Kidney (tissue), 14 donors: Measurements from ENCODE around the gene TRERF1. TPM values are rescaled to one million over a fixed set of nuclear protein-coding genes. Genes with fewer than 3 reads are reported as not detected.

ENCODE experiments used
- DNase-seq, 5 donors: peaks; one replicate each; pipeline ENCODE4 v3.0.0-alpha.2; 2013 to 2020
- FAIRE-seq: peaks from 2 replicates; lab custom pipeline; 2012; peaks lifted over from hg19 to GRCh38; lab: Jason Lieb, UNC
- H3K27ac ChIP-seq, 2 donors: one replicate each; pipeline ENCODE4 v1.7.0; 2013; ENCODE audit warnings: low read depth in 2 of 2, low read length in 2 of 2, inconsistent platforms in 1 of 2
- H3K27me3 ChIP-seq: one replicate; pipeline ENCODE4 v1.7.1; 2013; ENCODE audit warnings: low read length, inconsistent platforms; ENCODE audit not compliant: control insufficient read depth, insufficient read depth
- H3K36me3 ChIP-seq, 3 donors: one replicate each; pipeline versions ENCODE4 v1.7.0 to v1.7.1; 2013; ENCODE audit warnings: low read length in 3 of 3, control low read depth in 1 of 3, inconsistent platforms in 1 of 3; ENCODE audit not compliant: insufficient read depth in 3 of 3, control insufficient read depth in 2 of 3
- H3K4me1 ChIP-seq, 3 donors: one replicate each; pipeline versions ENCODE4 v1.7.0 to v1.7.1; 2013; ENCODE audit warnings: low read length in 3 of 3, inconsistent platforms in 1 of 3, low read depth in 1 of 3; ENCODE audit not compliant: control insufficient read depth in 2 of 3, insufficient read depth in 2 of 3
- H3K4me3 ChIP-seq, 3 donors: one replicate each; pipeline versions ENCODE4 v1.7.0 to v1.8.1; 2013; ENCODE audit warnings: low read length in 3 of 3, control low read depth in 1 of 3, inconsistent platforms in 1 of 3
- H3K9ac ChIP-seq, 3 donors: one replicate each; pipeline versions ENCODE4 v1.7.0 to v1.7.1; 2013; ENCODE audit warnings: low read length in 3 of 3, control low read depth in 1 of 3, inconsistent platforms in 1 of 3
- H3K9me3 ChIP-seq, 3 donors: one replicate each; pipeline versions ENCODE4 v1.7.0 to v1.7.1; 2013; ENCODE audit warnings: low read length in 3 of 3, control low read depth in 1 of 3, inconsistent platforms in 1 of 3; ENCODE audit not compliant: control insufficient read depth in 2 of 3, insufficient read depth in 1 of 3
- CTCF ChIP-seq: IDR thresholded peaks from 3 replicates; pipeline ENCODE4 v1.5.1; 2012; ENCODE audit warnings: mild to moderate bottlenecking, moderate library complexity, borderline replicate concordance; ENCODE audit not compliant: insufficient read depth; ENCODE audit errors: extremely low read depth
- intact Hi-C: fragments of 100-400 bp; cut with DNase I; formaldehyde crosslinking; loops from one replicate; pipeline ENCODE4 v1.11.1; 2022
- polyA plus RNA-seq: library from polyadenylated mRNA; stranded (reverse); fragments of 350-450 nt; fragmentation: Illumina TruSeq; extraction: RNeasy Lipid Tissue Mini Kit (QIAGEN cat#74804); gene quantifications from one replicate; pipeline ENCODE4 v1.2.3, GENCODE V29; 2014; ENCODE audit warnings: low read depth, low replicate concordance; ENCODE audit not compliant: insufficient read depth
- total RNA-seq: library from RNA; stranded (reverse); fragmentation: NEBNext Ultra II Directional; extraction: Animal tissue kit (Norgen Biotek cat#: 25700); gene quantifications from one replicate; pipeline ENCODE4 v1.2.1, GENCODE V29; 2021
- donor health status: control.
- donor health status: control.
- donor health status: control.
- donor health status: control.
- donor health status: control.
- donor health status: DM: yes; HTN: yes; CAD: no.
- donor health status: Normal renal cell carcinoma (clear cell type).

The TRERF1 gene
- total and polyA plus RNA-seq, 2 donors from 2014 or later: 1.5 to 8.4 TPM

GRCh38 chr6:42281570-42281969, 170.2 kb downstream of the TRERF1 start:
- no peak for TF ChIP-seq CTCF
- FAIRE-seq: no peak
- Histone ChIP-seq H3K4me1 (peaks cover 0 to 16% (median 12%) of the 10 kb centered on the region in 3 donors), H3K4me3 (no peak overlapping the region), H3K27me3 (no peaks in the 10 kb centered on the region), H3K36me3 (no peaks in the 10 kb centered on the region), H3K9ac (no peak overlapping the region), H3K27ac (no peak overlapping the region), H3K9me3 (no peaks in the 10 kb centered on the region)
- intact Hi-C loops: no loop called here
- peak in 1 of 5 donors; percentile 60 for DNase-seq

DNA sequence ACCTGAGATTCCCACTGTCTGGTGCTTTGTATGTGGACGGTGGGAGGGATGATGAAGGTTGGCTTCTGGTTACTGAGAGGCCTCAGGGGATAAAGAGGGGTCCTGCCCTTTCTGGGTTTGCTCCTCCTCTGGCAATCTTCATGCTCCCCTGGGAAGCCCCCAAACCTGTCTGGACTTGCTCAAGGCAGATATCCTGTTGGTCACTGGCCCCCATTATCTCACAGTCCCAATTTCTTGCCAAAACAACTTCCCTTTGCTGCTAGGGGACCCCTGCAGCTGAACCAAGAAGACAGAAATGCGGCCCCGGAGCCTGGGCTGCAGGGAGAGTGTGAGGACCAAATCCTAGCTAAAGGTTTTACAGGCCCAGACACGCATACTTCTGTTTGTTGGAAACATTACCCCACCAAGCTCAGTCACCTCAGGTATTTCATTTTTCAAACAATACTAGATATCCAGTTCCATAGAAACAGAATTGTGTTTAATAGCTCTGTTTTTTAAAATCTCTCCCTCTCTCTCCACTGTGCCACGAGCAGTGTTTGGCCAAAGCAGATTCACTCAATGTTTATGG, 170.7 kb downstream of the TRERF1 start:
- Histone ChIP-seq H3K9me3 (no peaks in the 10 kb centered on the region), H3K36me3 (no peaks in the 10 kb centered on the region), H3K27me3 (no peaks in the 10 kb centered on the region), H3K4me3 (no peak overlapping the region), H3K9ac (no peak overlapping the region), H3K27ac (no peak overlapping the region), H3K4me1 (peaks cover 0 to 17% (median 12%) of the 10 kb centered on the region in 3 donors)
- intact Hi-C loops: no loop called here
- peak in 1 of 5 donors; percentile 12 for DNase-seq
- TF ChIP-seq CTCF: no peak
- FAIRE-seq: no peak

DNA sequence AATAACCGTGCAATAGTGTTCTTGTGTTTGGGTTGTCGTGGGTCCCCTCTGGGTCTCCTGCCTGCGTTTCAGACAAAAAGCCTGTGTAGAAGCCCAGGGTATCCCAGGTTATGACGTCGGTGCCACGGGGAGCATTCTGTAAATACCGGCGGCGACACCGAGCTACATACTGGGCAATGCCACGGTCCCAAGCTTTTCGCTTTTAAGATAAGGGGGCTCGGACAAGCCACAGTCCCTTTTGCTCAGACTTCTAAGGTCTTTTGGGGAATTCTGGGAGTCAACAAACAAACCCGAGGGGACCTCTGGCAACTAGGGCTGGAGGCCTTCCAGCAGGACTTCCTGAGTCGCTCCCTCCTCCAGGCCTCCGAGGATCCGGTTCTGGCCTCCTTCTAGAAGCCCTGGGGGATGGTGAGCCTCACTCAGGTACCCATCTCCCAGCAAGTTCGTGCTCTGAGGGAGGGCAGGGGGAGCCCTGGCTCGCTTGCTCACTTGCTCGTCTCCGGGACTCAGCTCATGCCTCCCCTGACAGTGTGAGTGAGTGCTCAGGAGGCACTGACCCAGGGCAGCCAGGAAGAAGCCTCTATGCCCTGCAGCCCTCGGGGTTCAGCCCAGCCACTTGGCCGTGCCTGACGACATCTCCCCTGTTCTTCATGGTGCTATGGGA, 171.6 kb downstream of the TRERF1 start:
- no peak for FAIRE-seq
- peak overlapping the region; percentile 22 to 45 for H3K27ac ChIP-seq

More for the DNA sequence above, 171.6 kb downstream of the TRERF1 start:
- intact Hi-C loops: no loop called here
- TF ChIP-seq CTCF: no peak
- peaks cover 0 to 17% (median 12%) of the 10 kb centered on the region in 3 donors for H3K4me1 ChIP-seq
- H3K9me3 ChIP-seq: no peaks in the 10 kb centered on the region
- H3K4me3 ChIP-seq: no peak overlapping the region
- H3K36me3 ChIP-seq: no peaks in the 10 kb centered on the region
- DNase-seq: peak in 3 of 5 donors; percentile 26 to 90 (median 82)
- H3K9ac ChIP-seq: no peak overlapping the region
- no peaks in the 10 kb centered on the region for H3K27me3 ChIP-seq
